PC-3 (cell line): ENCODE measurements around the gene LELP1. TPM values are rescaled to one million over a fixed set of nuclear protein-coding genes. Genes with fewer than 3 reads are reported as not detected.

Experiments
- ATAC-seq: fragments of 200-7000 bp; cut with Tn5 transposase; 2 replicates; pipeline ENCODE4 v1.9.1; 2020; ENCODE audit warnings: mild to moderate bottlenecking, moderate library complexity
- BruUV-seq: library from RNA; stranded (reverse); fragments of 400-500 nt; replicated peaks from 2 replicates; lab custom pipeline; 2021; lab: Mats Ljungman, UMichigan
- CTCF ChIA-PET: fragments of 300-600 bp; sonication (Branson Sonifier 250); formaldehyde crosslinking; loops from one replicate; lab custom pipeline; 2022; ENCODE audit warnings: antibody characterized with exemption; lab: Charles Lee
- POLR2A ChIA-PET: fragments of 300-600 bp; sonication (Branson Sonifier 250); formaldehyde crosslinking; loops from one replicate; lab custom pipeline; 2022; ENCODE audit warnings: antibody characterized with exemption; ENCODE audit not compliant: unreplicated experiment; lab: Charles Lee
- DNase-seq: peaks from one replicate; pipeline ENCODE4 v3.0.0-alpha.2; 2015
- H2AFZ ChIP-seq: fragments of 300-600 bp; sonication (generic); 2 replicates; pipeline ENCODE4 v1.6.0; 2016; ENCODE audit warnings: antibody characterized with exemption, low read length
- H3F3A ChIP-seq: fragments of 300-600 bp; sonication (generic); one replicate; pipeline ENCODE4 v1.6.0; 2017; ENCODE audit warnings: antibody characterized with exemption, low read length, control low read depth, mild to moderate bottlenecking; ENCODE audit not compliant: unreplicated experiment
- H3K27ac ChIP-seq: fragments of 300-600 bp; sonication (generic); 2 replicates; pipeline ENCODE4 v1.5.1; 2016; ENCODE audit warnings: mild to moderate bottlenecking, low read length
- H3K27me3 ChIP-seq: fragments of 300-600 bp; sonication (generic); 2 replicates; pipeline ENCODE4 v1.6.1; 2016; ENCODE audit warnings: low read length, mixed read lengths
- H3K36me3 ChIP-seq: fragments of 300-600 bp; sonication (generic); 2 replicates; pipeline ENCODE4 v1.6.1; 2016; ENCODE audit warnings: low read depth, mixed run types, low read length, mixed read lengths
- H3K4me1 ChIP-seq: fragments of 300-600 bp; sonication (generic); 2 replicates; pipeline ENCODE4 v1.5.1; 2016; ENCODE audit warnings: low read length; ENCODE audit not compliant: insufficient read depth
- H3K4me2 ChIP-seq: fragments of 300-600 bp; sonication (generic); 2 replicates; pipeline ENCODE4 v1.6.0; 2016; ENCODE audit warnings: low read length
- H3K4me3 ChIP-seq: fragments of 300-600 bp; sonication (generic); 2 replicates; pipeline ENCODE4 v1.5.1; 2016; ENCODE audit warnings: mild to moderate bottlenecking, low read length, mixed read lengths
- H3K79me2 ChIP-seq: fragments of 300-600 bp; sonication (generic); 2 replicates; pipeline ENCODE4 v1.6.1; 2017; ENCODE audit warnings: low read length, mixed read lengths
- H3K9ac ChIP-seq: fragments of 300-600 bp; sonication (generic); 2 replicates; pipeline ENCODE4 v1.6.0; 2016; ENCODE audit warnings: mild to moderate bottlenecking, low read length
- H3K9me2 ChIP-seq: fragments of 300-600 bp; sonication (generic); replicated peaks from 2 replicates; pipeline ENCODE4 v1.6.1; 2016; ENCODE audit warnings: mixed run types, low read length, mixed read lengths
- H3K9me3 ChIP-seq: fragments of 300-600 bp; sonication (generic); 2 replicates; pipeline ENCODE4 v1.6.1; 2016; ENCODE audit warnings: low read length, mixed read lengths
- H4K20me1 ChIP-seq: fragments of 300-600 bp; sonication (generic); 2 replicates; pipeline ENCODE4 v1.6.1; 2016; ENCODE audit warnings: low read length, mixed read lengths
- CTCF ChIP-seq: fragments of 300-600 bp; sonication (generic); conservative IDR thresholded peaks from 2 replicates; pipeline ENCODE4 v1.5.1; 2017; ENCODE audit warnings: antibody characterized with exemption, low read depth, mild to moderate bottlenecking, low read length
- EZH2 ChIP-seq: fragments of 300-600 bp; sonication (generic); IDR thresholded peaks from one replicate; pipeline ENCODE4 v1.6.1; 2017; ENCODE audit warnings: antibody characterized with exemption, mild to moderate bottlenecking, low read length; ENCODE audit not compliant: unreplicated experiment
- EZH2phosphoT487 ChIP-seq: fragments of 300-600 bp; sonication (generic); IDR thresholded peaks from 2 replicates; pipeline ENCODE4 v1.6.1; 2018; ENCODE audit warnings: mild to moderate bottlenecking, antibody characterized with exemption, low read length, borderline replicate concordance
- intact Hi-C: fragments of 100-400 bp; cut with micrococcal nuclease; formaldehyde crosslinking; loops from 2 replicates; pipeline ENCODE4 v1.9.0; 2023
- total RNA-seq: library from RNA; depleted of rRNA; stranded (reverse); fragments of >200 nt; gene quantifications from 2 replicates; pipeline ENCODE4 v1.2.3, GENCODE V29; 2014

Gene LELP1
- total RNA-seq, 1 experiment from 2014 or later, result not detected

GRCh38 chr1:153210206-153210605, 7.0 kb downstream of the LELP1 start:
- Histone ChIP-seq H3K9ac (no peak overlapping the region), H3K4me3 (no peak overlapping the region), H3K9me2 (no peaks in the 10 kb centered on the region), H2AFZ (no peak overlapping the region), H3K79me2 (no peaks in the 10 kb centered on the region), H3K9me3 (no peaks in the 10 kb centered on the region), H4K20me1 (no peaks in the 10 kb centered on the region), H3F3A (no peaks in the 10 kb centered on the region), H3K36me3 (no peaks in the 10 kb centered on the region), H3K27ac (no peak overlapping the region), H3K27me3 (peaks cover 80% of the 10 kb centered on the region), H3K4me2 (no peak overlapping the region), H3K4me1 (no peaks in the 10 kb centered on the region)
- POLR2A ChIA-PET, result no interaction called here
- CTCF ChIA-PET, result no interaction called here
- TF ChIP-seq EZH2phosphoT487, result no peak
- intact Hi-C loops, result no loop called here
- DNase-seq (no peak), ATAC-seq (no peak)
- BruUV-seq, result no TSS peak

- Histone ChIP-seq H3K36me3 (no peaks in the 10 kb centered on the region), H3K27me3 (peaks cover 70% of the 10 kb centered on the region), H3K9me2 (no peaks in the 10 kb centered on the region), H3K9ac (no peak overlapping the region), H3K4me3 (no peak overlapping the region), H3K27ac (no peak overlapping the region), H4K20me1 (no peaks in the 10 kb centered on the region), H2AFZ (no peak overlapping the region), H3K79me2 (no peaks in the 10 kb centered on the region), H3K4me1 (no peaks in the 10 kb centered on the region), H3K4me2 (no peak overlapping the region), H3K9me3 (no peaks in the 10 kb centered on the region), H3F3A (no peaks in the 10 kb centered on the region)
- ChIA-PET CTCF (no interaction called here), POLR2A (no interaction called here)
- DNase-seq (no peak), ATAC-seq (no peak)
- intact Hi-C loops, result no loop called here
- TF ChIP-seq EZH2phosphoT487 (no peak), CTCF (no peak), EZH2 (no peak)
- BruUV-seq, result no TSS peak
Observed at GRCh38 chr1:153212201-153212600, 9.0 kb downstream of the LELP1 start.

GRCh38 chr1:153213519-153213918, 10.3 kb downstream of the LELP1 start:
- H3K79me2 ChIP-seq, result no peaks in the 10 kb centered on the region
- DNase-seq, result no peak
- H3K9ac ChIP-seq, result no peak overlapping the region
- peaks cover 75% of the 10 kb centered on the region for H3K27me3 ChIP-seq
- TF ChIP-seq EZH2phosphoT487 (no peak), CTCF (no peak), EZH2 (no peak)
- H3K4me1 ChIP-seq, result no peaks in the 10 kb centered on the region
- H3K9me2 ChIP-seq, result no peaks in the 10 kb centered on the region
- no peak overlapping the region for H2AFZ ChIP-seq
- no peaks in the 10 kb centered on the region for H4K20me1 ChIP-seq
- intact Hi-C loops, result no loop called here
- no peaks in the 10 kb centered on the region for H3K9me3 ChIP-seq
- ChIA-PET CTCF (no interaction called here), POLR2A (no interaction called here)
- H3F3A ChIP-seq, result no peaks in the 10 kb centered on the region
- ATAC-seq, result no peak
- no peak overlapping the region for H3K4me3 ChIP-seq
- BruUV-seq, result no TSS peak
- no peaks in the 10 kb centered on the region for H3K36me3 ChIP-seq
- no peak overlapping the region for H3K4me2 ChIP-seq
- no peak overlapping the region for H3K27ac ChIP-seq
